GM18502 (cell line): ENCODE measurements around the gene ACY1.

ENCODE experiments used
- ATAC-seq: cut with Tn5 transposase; IDR thresholded peaks from one replicate; pipeline ENCODE4 v1.9.1; 2021; ENCODE audit warnings: mild to moderate bottlenecking; ENCODE audit not compliant: unreplicated experiment, poor library complexity

ACY1 gene

DNA sequence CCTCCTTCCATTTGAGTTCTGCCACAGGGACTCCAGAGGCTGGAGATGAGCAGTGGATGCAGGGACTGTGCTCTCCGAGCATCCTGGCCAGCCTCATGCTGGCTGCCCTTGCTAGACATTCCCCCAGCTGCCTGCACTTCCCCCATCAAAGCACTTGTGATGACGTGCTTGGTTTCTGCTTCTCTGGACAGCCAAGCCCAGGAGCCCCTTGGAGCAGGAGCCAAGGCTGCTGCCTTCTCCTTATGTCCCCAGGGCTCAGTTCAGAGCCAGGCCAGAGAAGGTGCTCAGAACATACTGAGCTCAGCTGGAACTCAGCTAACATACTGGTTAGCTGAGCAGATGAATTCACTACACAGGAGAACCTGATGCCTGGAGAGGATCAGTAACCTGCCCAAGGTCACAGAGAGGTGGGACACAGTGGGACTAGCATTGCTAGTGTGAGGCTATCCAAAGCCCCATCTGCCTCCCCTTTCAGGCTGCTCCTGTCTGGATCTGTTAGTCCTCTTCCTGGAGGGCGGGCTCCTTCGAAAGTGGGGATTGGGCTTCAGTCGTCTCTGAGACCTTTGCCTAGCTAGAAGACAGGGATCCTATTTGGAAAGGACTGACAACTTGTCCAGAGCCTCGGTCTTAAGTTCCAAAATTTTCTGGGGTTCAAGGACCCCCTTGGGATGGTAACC lies 20.3 kb upstream of the ACY1 start:
- ATAC-seq = no peak

GRCh38 chr3:51963951-51964451 lies 19.3 kb upstream of the ACY1 start:
- ATAC-seq = no peak

- ATAC-seq = no peak
Observed at GRCh38 chr3:51964521-51964920, 18.8 kb upstream of the ACY1 start.

- ATAC-seq = no peak
Observed at GRCh38 chr3:51966016-51966415, 17.3 kb upstream of the ACY1 start.

GRCh38 chr3:51966486-51966885 lies 16.8 kb upstream of the ACY1 start:
- no peak for ATAC-seq

- peak; percentile 44 for ATAC-seq
Observed at GRCh38 chr3:51966922-51967383, 16.4 kb upstream of the ACY1 start.

DNA sequence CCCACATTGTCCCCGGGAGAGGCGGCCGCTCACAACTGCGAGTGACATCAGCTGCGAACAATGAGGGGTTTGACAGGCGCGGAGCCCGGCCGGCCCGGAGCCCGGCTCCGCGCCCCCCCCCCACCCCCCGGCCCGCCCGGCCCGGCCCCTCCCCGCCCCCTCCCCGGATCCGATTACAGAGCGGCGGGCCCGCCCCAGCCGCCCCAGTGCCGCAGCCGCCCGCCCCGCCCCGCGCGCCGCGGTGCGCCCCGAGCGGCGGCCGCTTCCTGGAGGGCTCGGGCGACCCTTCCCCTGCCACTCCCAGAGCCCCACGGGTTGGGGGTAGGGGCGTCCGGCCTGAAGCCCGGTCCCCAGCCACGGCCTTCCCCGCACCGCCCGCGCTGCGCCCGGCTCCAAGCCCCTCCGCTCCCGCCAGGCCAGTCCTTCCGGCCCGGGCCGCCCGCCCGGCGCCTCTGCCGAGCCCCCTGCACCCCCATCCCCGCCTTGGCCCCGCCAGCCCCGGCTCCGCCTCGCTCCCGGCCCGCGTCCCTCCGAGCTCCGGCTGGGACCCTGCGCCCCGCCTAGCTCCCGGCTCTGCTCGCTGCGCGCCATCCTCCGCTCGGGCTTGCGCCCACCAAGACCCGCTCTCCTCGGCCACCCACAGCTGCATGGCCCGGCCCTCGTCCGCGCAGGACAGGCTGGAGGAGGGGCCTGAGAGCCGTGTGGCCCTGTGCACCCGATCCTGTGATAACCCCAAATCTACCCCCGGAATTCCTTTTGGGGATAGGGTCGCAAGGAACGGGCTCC lies 15.8 kb upstream of the ACY1 start, which contains the start of gene PCBP4:
PCBP4 (minus strand) TSS at position 71 of the 786 bp plus-strand sequence. CDS start 6,214 bp downstream, outside the sequence.
- ATAC-seq = peak; percentile 42

DNA sequence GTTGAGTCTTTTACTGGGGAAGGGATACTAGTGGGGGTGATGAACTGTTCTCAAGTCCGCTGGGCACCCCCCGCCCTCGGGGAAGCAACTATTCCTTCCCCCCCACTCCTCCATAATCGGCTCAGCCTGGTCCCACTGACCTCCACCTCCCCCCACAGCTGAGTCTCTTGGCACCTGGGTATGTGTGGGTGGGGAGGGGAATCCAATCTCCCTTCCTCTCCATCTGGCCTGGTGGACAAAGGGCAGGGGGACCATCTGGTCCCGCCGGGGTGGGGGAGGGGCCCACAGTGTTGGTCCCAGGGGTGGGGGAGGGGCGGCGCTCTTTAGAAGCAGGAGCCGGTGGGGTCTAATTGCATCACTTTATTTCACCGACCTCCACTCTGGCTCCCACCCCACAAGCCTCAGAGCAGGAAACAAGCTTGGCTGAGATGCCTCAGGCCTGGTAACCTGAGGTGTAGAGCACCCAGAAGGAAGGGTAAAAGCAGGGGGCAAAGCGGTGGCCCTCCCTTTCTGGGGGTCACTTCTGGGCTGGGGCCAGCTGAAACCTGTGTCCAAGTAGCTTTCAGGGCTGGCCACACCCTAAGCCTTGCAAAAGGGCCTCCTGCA lies 15.1 kb upstream of the ACY1 start:
- ATAC-seq = no peak

DNA sequence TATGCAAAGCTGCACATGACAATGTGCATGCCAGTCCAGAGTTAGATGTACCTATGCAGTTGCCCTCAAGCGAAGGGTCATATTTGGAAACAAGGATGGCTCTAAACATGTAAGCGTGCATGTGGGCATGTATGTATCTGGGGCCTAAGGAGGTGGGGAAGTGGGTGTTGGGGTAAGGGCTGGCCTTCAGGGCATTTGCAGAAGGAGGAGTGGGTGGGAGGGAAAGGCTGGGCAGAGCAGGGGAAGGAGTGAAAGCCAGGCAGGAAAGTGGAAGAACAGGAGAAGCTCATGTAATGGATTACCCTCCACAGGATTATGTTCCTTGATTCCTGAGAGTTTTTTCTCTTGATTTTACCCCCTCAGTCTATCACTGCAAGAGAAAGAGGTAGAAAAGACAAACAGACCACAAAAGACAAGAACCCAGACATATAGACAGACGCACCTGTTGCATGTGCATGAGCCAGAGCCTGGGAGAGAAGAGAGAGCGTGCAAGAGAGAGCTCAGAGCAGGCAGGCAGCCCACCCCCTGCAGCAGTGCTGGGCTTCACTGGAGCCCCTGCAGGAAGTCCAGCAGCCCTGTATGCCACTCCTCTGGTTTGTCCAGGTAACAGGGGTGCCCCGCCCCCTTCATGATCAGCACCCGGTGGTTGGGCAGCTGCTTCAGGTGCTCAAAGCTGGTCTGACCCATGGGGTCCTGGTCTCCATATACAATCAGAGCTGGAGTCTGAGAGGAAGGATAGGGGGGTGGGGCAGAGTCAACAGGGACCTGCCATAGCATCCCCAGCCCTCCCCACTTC lies 14.3 kb upstream of the ACY1 start:
- no peak for ATAC-seq

DNA sequence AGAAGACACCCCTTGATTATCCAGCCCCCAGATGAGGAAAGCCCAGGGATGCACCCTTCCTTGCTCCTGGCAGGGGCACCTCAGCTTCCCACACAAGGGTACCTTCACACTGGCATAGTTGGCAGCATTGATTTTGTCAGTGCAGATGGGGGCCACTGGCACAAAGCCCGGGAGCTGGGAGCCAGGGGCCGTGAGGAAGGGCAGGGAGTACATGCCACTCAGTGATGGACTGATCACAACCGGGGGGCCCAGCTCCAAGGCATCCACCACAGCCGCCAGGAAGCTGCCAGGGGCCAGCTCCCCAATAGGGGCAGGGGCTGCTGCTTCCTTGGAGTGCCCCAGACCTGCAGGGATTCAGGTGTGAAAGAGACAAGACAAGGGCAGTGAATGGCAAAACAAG lies 13.5 kb upstream of the ACY1 start:
- ATAC-seq = no peak

GRCh38 chr3:51970606-51971300 lies 12.6 kb upstream of the ACY1 start:
- ATAC-seq = no peak

DNA sequence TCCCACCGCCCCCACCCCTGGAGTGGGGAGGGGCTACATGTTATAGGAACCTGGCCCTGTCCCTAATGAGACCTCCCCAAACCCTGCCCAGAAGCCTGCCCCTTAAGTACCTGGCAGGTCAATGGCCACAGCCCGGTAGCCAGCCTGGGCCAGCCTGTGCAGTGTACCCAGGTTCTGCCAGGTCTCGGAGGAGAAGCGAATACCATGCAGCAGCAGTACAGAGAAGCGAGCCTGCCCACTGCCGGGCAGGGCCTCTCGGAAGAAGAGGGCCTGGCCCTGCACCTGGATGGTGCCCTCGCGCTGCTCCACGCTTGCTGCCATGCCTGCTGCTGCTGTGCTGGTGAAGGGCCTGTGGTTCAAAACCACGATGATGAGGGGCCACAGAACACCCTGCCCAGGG lies 12.0 kb upstream of the ACY1 start:
- no peak for ATAC-seq

DNA sequence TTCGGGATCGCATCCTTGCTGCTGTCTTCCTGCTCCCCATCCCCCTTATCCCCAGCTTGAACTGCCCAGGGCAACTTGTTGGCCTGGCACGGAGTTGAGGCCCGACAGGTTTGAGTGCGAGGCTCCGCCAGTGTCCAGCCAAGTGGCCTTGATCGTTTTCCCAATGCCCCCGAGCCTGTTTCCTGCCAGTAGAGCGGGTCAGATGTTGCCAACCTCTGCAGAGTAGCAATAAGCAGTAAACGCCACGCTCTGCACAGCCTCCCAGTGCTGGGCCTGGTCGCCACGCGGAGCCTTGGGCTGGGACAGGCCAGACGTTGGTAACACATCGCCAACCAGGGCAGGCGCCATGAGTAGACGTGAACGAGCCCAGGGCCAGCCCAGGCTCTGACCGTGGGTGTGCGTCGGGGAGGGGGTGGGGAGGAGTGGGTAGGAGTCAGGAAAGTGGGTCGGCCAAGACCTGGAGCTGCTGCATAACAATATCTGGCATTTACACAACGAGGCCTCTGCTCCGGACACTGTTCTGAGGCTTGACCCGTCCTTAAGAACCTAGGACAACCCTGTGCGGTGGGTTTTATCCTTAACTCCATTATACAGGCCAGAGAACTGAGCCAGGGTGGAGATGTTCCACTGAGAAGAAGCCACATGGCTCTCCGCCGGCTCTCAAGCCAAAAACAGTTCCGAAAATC lies 8.9 kb upstream of the ACY1 start:
- ATAC-seq = peak; percentile 7

DNA sequence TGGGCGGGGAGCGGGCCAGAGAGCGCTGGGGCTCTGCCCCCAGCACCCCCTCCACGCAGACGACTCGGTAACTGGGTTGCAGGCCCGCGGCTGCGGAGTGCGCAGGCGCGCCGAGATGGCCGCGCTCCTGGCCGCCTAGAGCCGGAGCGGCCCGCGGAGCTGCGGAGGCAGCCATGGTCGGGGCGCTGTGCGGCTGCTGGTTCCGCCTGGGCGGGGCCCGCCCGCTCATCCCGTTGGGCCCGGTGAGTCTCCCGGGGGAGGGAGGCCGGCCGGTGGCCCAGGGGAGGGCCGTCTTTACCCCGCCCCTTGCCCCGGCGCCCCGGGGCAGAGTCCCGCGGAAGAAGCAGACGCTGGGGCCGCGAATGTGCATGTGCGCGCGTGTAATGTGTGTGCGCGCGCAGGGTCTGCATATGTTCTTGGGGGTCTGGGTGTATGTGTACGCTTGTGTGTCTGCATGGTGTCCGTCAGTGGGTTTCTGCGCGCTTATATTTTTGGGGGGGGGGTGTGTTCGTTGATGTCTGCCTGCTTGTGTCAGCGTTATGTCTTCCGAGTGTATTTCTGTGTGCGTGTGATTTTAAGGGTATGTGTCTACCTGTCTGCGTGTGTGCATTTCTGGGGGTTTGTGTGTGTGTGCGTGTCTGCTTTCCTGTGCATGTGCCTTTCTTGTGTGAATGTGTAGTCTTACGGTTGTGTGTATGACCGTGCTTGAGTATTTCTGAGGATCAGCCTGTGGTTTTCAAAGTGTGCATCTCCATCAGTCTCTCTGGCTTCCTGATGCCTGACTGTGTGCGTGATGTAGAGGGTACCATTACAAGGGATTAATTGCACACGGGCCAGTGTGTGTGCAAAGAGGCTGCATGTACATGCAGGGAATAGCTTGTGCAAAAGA lies 8.1 kb upstream of the ACY1 start, which contains the start of gene ABHD14A:
ABHD14A (plus strand) TSS at position 102 of the 889 bp plus-strand sequence; CDS start at position 174, 72 bp downstream.
- peak; percentile 60 for ATAC-seq

DNA sequence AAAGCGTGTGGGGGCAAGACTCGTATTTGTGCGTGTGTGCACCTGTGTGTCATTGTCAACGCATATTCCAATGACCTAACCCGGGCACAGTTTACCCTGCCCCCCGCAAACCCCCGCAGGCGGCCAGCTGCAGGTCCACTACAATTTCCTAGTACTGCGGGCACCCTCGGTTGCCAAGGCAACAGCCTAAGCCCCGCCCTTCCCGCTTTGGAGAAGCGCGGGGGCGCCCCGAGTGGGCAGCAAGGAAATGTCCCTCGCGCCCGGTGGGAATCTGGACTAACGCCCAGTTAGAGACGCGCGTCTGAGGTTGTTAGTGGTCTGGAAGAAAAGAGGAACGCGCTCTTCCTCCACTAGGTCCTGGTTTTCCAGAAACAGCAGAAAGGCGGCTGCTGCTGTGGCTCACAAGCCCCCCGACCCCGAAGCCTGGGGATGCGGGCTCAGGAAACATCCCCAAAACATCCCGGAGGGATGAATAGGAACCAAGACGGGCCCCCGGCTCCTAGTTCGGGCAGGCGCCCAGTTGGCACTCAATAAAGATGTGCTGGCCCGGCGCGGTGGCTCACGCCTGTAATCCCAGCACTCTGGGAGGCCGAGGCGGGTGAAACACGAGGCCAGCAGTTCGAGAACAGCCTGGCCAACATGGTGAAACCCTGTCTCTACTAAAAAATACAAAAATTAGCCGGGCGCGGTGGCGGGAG lies 7.3 kb upstream of the ACY1 start:
- no peak for ATAC-seq

DNA sequence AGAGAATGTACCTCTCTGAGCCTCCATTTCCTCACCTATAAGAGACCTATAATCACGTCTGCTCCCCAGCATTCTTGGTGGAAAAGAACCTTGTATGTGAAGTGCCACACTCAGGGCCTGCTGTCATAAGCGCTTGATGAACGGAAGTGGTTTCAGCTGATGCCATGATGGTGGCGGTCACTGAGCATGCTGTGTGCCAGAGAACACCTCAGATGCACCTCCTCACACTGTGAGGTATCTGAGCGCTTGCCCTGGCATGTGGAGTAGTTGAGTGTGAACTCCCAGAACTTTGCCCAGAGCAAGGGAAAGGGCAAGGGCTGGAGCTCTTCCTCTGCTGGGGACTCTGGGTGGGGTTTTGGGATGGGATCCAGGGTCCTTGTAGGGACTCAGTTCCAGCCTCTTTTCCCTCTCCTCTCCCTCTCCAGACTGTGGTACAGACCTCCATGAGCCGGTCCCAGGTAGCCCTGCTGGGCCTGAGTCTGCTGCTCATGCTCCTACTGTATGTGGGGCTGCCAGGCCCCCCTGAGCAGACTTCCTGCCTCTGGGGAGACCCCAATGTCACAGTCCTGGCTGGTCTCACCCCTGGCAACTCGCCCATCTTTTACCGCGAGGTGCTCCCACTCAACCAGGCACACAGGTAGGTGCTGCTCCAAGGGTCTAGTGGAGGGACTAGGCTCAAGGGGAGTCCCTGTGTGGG lies 5.7 kb upstream of the ACY1 start:
- ATAC-seq = no peak

- no peak for ATAC-seq
Observed at GRCh38 chr3:51978143-51978502, 5.2 kb upstream of the ACY1 start.
